Measurements from ENCODE around the gene SETDB1.

The SETDB1 gene

DNA sequence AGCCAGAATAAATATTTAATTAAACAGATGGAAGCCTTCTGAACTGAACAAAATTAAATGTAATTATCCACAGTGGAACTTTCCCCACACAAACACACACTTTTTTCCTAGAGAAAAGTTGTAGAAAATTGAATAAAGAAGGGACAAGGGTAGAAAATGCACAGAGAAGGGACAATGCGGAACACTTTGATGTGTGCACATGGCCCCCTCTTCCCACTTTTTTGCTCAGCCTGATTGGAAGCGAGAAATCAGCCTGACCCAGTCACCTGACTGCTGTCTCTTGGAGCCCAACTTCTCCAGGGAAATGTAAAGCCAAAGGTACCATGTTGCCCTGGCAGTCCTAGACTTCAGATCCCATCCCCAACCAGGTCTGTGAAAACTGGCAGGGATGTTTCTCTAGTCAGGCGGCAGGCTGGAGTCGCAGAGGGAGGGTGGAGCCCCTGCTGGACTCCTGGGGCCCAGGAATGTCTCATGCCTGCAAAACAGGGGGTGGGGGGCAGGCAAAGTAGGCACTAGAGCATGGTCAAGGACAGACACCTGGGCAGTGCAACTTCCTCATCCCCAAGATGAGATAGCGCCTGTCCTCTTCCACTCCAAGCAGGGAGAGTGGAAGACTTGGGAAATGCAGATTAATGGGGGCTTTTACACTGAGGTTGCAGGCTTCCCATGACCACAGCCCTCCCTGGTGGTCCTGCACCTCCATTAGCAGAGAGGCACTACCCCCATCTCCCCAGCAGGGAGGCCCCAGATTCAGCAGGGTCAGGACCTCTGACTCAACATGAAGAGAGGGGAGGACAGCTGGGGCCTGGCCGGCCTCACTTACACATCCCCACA lies 45.6 kb downstream of the SETDB1 start:
- peak overlapping the region; percentile 13 for H3K4me3 ChIP-seq (ENCODE audit: low read depth, low read length)
- TF ChIP-seq, protein P1, sequence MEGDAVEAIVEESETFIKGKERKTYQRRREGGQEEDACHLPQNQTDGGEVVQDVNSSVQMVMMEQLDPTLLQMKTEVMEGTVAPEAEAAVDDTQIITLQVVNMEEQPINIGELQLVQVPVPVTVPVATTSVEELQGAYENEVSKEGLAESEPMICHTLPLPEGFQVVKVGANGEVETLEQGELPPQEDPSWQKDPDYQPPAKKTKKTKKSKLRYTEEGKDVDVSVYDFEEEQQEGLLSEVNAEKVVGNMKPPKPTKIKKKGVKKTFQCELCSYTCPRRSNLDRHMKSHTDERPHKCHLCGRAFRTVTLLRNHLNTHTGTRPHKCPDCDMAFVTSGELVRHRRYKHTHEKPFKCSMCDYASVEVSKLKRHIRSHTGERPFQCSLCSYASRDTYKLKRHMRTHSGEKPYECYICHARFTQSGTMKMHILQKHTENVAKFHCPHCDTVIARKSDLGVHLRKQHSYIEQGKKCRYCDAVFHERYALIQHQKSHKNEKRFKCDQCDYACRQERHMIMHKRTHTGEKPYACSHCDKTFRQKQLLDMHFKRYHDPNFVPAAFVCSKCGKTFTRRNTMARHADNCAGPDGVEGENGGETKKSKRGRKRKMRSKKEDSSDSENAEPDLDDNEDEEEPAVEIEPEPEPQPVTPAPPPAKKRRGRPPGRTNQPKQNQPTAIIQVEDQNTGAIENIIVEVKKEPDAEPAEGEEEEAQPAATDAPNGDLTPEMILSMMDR (IDR thresholded peaks at IDR 0.05; ENCODE audit: insufficient read depth, low read length, missing control alignments) = no peak
- CTCF ChIA-PET = interaction anchor here (1.0 to 19.7 kb wide), 4 partner anchors 8 to 28 kb away, joined by 3 to 551 read pairs (median 28); partner anchors contain the start of genes ANXA9 and MINDY1
- POLR2A ChIA-PET = interaction anchor here (1.0 kb wide), 1 partner anchor 10 kb away, joined by 3 read pairs; no protein-coding TSS in a partner anchor
- no peak for DNase-seq (ENCODE audit: low read depth, low spot score)

DNA sequence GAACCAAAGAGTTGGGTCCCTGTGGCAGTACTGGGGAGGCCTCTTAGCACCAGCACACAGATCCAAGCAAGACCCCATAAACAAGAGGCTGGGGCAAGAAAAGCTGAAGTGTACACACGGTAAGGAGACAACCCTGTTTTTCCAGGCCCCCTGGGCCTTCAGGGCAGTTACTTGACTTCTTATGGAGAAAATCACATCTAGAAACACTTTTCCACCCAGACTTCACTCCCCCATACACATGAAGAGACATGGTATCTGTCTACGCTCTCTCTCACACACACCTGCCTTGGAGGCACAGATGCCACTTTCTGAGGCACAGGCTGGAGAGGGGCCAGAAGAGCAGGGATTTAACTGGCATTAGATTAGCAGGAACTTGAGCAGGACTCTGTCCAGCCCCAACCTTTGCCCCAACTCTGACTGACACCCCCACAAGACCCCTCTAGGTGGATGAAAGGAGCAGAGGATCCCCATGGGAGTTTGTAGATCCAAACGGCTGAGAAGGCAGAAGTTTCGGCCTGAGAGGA lies 46.3 kb downstream of the SETDB1 start:
- peak overlapping the region; percentile 78 for H3K4me3 ChIP-seq (ENCODE audit: low read depth, low read length)

DNA sequence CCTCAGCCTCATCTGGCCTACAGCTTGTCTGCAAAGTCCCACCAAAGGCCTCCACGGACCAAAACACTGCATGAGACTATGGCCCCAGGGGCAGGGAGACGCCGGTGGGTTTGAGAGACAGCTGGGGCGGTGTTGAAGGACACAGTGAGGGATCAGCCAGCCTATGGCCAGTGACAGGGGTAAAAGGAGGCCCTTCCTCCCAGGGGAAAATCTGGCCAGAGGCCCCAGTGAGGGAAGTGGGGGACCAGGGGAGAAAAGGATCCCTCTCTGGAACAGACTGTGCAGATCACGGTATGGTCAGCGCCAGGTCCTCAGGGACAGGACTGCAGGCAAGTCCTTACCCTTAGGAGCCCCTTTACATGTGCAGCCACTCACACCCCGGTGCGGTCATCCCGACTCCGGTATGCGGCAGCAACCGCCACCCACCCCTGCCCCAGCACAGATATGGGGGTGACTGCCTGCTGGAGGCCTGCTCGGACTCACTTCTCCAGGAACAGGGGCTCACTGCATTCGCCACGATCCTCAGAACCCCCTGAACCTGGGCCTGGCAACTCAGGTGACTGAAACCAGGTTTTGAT lies 47.2 kb downstream of the SETDB1 start:
- ChIA-PET CTCF (interaction anchor here (0.6 to 19.7 kb wide), 6 partner anchors 8 to 87 kb away, joined by 3 to 551 read pairs (median 4); partner anchors contain the start of genes ANXA9, MINDY1 and MLLT11), POLR2A (interaction anchor here (0.8 to 1.5 kb wide), 2 partner anchors 10 to 33 kb away, joined by 3 to 5 read pairs; partner anchors contain the start of gene MINDY1)
- TF ChIP-seq, protein P1 (IDR thresholded peaks at IDR 0.05; ENCODE audit: insufficient read depth, low read length, missing control alignments) = no peak
- peak overlapping the region; percentile 78 for H3K4me3 ChIP-seq (ENCODE audit: low read depth, low read length)
- DNase-seq (ENCODE audit: low read depth, low spot score) = no peak

More for the DNA sequence above, 46.3 kb downstream of the SETDB1 start:
- TF ChIP-seq, protein P1 (IDR thresholded peaks at IDR 0.05; ENCODE audit: insufficient read depth, low read length, missing control alignments) = no peak
- CTCF ChIA-PET = interaction anchor here (1.0 to 19.7 kb wide), 2 partner anchors 9 to 27 kb away, joined by 3 to 551 read pairs; partner anchors contain the start of genes ANXA9 and MINDY1
- no peak for DNase-seq (ENCODE audit: low read depth, low spot score)
- POLR2A ChIA-PET = no interaction called here

DNA sequence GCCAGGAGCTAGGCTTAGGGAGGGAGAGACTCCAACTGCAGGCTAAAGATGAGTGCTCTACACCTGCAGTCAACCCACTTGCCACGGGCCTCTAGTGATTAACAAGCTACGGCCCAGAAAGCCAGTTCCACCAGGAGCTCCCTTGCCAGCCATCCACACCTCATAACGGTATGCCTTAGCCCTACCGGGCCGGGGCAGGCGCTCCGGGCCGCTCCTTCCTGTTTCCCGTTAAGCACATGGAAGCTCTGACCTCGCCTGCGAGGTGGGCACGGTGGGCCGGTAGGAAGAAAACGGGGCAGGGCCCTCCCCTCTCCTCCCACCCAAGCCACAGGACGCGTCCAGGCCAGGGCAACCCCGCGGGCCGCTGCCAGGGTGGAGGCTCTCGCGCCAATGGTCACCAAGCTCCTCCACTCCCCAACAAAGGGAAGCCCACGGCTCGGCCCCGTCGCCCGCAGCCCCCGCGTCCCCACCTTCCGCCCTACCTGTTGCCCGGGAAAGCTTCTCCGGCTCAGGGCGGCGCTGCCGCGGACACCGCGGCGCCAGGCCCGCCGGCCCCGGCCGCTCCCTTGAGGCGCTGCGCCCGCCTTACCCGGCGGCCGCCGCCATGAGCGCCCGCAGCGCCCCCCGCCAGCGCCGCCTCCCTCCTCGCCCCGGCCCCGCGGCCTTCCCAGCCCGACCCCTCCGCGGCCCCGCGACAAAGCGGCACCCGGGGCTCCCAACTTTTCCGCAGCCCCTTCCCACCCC lies 47.8 kb downstream of the SETDB1 start:
- POLR2A ChIA-PET = interaction anchor here (0.8 to 1.5 kb wide), 3 partner anchors 11 to 395 kb away, joined by 3 to 5 read pairs (median 3); partner anchors contain the start of genes MCL1 and MINDY1
- TF ChIP-seq, protein P1 (IDR thresholded peaks at IDR 0.05; ENCODE audit: insufficient read depth, low read length, missing control alignments) = no peak
- H3K4me3 ChIP-seq (ENCODE audit: low read depth, low read length) = peak overlapping the region; percentile 78
- no peak for DNase-seq (ENCODE audit: low read depth, low spot score)
- CTCF ChIA-PET = interaction anchor here (0.6 to 19.7 kb wide), 5 partner anchors 9 to 86 kb away, joined by 3 to 551 read pairs (median 4); partner anchors contain the start of genes MINDY1 and MLLT11

DNA sequence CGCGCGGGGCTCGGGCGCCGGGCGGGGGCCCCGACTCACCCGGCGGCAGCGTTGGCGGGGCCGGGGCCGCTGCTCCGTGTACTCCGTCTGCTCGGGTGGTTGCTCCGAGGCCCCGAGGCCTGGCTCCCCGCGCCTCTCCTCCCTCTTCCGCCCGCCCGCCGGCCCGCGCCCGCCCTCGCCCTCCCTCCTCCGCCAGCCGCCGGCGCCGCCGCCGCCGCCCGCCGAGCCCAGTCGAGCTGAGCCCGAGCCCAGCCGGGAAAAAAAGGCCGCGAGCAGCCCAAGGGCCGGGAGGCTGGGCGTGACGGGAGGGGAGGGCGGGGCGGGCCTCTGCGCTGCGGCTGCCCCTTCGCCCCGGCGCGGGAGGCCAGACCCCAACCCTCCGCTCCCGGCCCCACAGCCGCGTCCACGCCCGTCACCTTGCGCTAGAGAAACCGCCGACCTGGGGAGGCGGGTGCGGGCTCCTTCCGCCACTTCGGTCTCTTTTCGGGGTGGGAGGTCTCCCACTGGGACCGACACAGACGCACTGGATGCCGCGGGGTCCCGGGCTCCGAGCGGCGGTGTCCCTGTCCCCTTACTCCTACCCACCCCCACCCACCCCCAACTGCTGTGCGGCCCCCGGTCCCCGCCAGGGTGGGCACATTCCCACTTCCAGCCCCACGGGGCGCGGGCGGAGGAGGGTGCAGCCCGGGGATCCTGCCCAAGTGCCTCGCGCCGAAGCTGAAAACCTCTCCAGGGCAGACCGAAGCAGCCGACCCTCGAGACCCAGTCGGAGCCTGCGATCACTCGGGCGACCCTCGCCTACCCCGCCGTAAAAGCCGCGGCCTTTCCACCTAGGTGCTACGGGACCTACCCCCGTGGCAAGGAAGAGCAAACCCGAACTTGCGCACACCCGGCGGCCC lies 48.7 kb downstream of the SETDB1 start, which contains the start of gene CERS2:
Gene CERS2, minus strand, starts transcription at position 256 of the 899 bp plus-strand sequence. CDS start 5,745 bp downstream, outside the sequence.
- ChIA-PET CTCF (interaction anchor here (2.3 to 19.7 kb wide), 3 partner anchors 10 to 25 kb away, joined by 11 to 551 read pairs (median 67); partner anchors contain the start of gene MINDY1), POLR2A (interaction anchor here (1.0 to 1.5 kb wide), 2 partner anchors 32 to 396 kb away, joined by 3 to 5 read pairs; partner anchors contain the start of genes MCL1 and MINDY1)
- H3K4me3 ChIP-seq (ENCODE audit: low read depth, low read length) = peak within 1 kb of the TSS; percentile 78
- TF ChIP-seq, protein P1 (IDR thresholded peaks at IDR 0.05; ENCODE audit: insufficient read depth, low read length, missing control alignments) = no peak
- DNase-seq (ENCODE audit: low read depth, low spot score) = no peak

Measured in AG04449 (cell line).